SK-N-SH (cell line): ENCODE results near the gene PNLIPRP1.

Experiments used
- EZH2phosphoT487 ChIP-seq: fragments of 200-600 bp; sonication (generic); IDR thresholded peaks from 2 replicates; pipeline ENCODE4 v1.6.1; 2017; ENCODE audit warnings: low read depth, mixed run types, mild to moderate bottlenecking, antibody characterized with exemption, moderate library complexity, borderline replicate concordance
- MXI1 ChIP-seq: IDR thresholded peaks from 2 replicates; pipeline ENCODE4 v1.6.1; 2012; ENCODE audit warnings: mild to moderate bottlenecking, low read depth, low read length, improper control_type of control experiment
- POLR2AphosphoS5 ChIP-seq: IDR thresholded peaks from 2 replicates; pipeline ENCODE4 v1.6.1; 2012; ENCODE audit warnings: low read depth, low read length
- RAD21 ChIP-seq: IDR thresholded peaks from 2 replicates; pipeline ENCODE4 v1.6.1; 2012; ENCODE audit warnings: mild to moderate bottlenecking, low read length
- SIN3A ChIP-seq: IDR thresholded peaks from 2 replicates; pipeline ENCODE4 v1.6.1; 2012; ENCODE audit warnings: low read depth, mild to moderate bottlenecking, low read length, moderate library complexity, borderline replicate concordance
- TEAD4 ChIP-seq: IDR thresholded peaks from 2 replicates; pipeline ENCODE4 v1.4.0; 2012; ENCODE audit warnings: mild to moderate bottlenecking, borderline replicate concordance; ENCODE audit not compliant: insufficient read depth
- TF ChIP-seq, protein P1 (sequence below): fragments of 150-350 bp; IDR thresholded peaks from 2 replicates; pipeline ENCODE4 v1.6.1; 2017; ENCODE audit warnings: antibody characterized with exemption, low read length, low read depth, borderline replicate concordance
- TF ChIP-seq, protein P2 (sequence below): fragments of 200-600 bp; sonication (generic); IDR thresholded peaks from 2 replicates; pipeline ENCODE4 v1.6.1; 2017; ENCODE audit warnings: antibody characterized with exemption, mild to moderate bottlenecking, moderate library complexity
- TF ChIP-seq, protein P3 (sequence below): IDR thresholded peaks from 2 replicates; pipeline ENCODE4 v1.6.1; 2012; ENCODE audit warnings: mild to moderate bottlenecking, low read depth, low read length, moderate library complexity
- TF ChIP-seq, protein P4 (sequence below): IDR thresholded peaks from 2 replicates; pipeline ENCODE4 v1.4.0; 2012; ENCODE audit warnings: low read depth, borderline replicate concordance

DNA sequence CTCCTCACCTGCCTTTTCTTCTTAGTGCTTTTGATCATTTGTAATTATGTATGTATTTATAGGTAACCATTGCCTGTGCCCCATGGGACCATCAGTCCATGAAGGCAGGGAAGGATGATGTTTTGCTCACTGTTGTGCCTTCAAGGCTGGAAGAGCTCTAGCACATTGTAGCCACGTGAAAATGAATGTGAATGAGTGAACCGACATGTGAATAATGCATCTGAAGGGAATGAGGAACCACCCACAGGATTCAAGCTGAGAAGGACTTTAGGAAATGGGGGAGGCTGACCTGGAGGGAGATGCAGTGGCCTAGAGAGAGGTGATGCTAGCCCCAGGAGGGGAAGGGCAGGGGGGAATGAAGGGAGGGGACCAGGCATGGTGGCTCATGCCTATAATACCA, 24.0 kb downstream of the PNLIPRP1 start:
- TF ChIP-seq RAD21 (no peak), SIN3A (no peak), POLR2AphosphoS5 (no peak), EZH2phosphoT487 (no peak), TEAD4 (no peak), MXI1 (no peak)
- TF ChIP-seq, protein P1, sequence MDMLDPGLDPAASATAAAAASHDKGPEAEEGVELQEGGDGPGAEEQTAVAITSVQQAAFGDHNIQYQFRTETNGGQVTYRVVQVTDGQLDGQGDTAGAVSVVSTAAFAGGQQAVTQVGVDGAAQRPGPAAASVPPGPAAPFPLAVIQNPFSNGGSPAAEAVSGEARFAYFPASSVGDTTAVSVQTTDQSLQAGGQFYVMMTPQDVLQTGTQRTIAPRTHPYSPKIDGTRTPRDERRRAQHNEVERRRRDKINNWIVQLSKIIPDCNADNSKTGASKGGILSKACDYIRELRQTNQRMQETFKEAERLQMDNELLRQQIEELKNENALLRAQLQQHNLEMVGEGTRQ: no peak
- TF ChIP-seq, protein P2, sequence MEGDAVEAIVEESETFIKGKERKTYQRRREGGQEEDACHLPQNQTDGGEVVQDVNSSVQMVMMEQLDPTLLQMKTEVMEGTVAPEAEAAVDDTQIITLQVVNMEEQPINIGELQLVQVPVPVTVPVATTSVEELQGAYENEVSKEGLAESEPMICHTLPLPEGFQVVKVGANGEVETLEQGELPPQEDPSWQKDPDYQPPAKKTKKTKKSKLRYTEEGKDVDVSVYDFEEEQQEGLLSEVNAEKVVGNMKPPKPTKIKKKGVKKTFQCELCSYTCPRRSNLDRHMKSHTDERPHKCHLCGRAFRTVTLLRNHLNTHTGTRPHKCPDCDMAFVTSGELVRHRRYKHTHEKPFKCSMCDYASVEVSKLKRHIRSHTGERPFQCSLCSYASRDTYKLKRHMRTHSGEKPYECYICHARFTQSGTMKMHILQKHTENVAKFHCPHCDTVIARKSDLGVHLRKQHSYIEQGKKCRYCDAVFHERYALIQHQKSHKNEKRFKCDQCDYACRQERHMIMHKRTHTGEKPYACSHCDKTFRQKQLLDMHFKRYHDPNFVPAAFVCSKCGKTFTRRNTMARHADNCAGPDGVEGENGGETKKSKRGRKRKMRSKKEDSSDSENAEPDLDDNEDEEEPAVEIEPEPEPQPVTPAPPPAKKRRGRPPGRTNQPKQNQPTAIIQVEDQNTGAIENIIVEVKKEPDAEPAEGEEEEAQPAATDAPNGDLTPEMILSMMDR: no peak
- TF ChIP-seq, protein P3, sequence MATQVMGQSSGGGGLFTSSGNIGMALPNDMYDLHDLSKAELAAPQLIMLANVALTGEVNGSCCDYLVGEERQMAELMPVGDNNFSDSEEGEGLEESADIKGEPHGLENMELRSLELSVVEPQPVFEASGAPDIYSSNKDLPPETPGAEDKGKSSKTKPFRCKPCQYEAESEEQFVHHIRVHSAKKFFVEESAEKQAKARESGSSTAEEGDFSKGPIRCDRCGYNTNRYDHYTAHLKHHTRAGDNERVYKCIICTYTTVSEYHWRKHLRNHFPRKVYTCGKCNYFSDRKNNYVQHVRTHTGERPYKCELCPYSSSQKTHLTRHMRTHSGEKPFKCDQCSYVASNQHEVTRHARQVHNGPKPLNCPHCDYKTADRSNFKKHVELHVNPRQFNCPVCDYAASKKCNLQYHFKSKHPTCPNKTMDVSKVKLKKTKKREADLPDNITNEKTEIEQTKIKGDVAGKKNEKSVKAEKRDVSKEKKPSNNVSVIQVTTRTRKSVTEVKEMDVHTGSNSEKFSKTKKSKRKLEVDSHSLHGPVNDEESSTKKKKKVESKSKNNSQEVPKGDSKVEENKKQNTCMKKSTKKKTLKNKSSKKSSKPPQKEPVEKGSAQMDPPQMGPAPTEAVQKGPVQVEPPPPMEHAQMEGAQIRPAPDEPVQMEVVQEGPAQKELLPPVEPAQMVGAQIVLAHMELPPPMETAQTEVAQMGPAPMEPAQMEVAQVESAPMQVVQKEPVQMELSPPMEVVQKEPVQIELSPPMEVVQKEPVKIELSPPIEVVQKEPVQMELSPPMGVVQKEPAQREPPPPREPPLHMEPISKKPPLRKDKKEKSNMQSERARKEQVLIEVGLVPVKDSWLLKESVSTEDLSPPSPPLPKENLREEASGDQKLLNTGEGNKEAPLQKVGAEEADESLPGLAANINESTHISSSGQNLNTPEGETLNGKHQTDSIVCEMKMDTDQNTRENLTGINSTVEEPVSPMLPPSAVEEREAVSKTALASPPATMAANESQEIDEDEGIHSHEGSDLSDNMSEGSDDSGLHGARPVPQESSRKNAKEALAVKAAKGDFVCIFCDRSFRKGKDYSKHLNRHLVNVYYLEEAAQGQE: no peak
- TF ChIP-seq, protein P4, sequence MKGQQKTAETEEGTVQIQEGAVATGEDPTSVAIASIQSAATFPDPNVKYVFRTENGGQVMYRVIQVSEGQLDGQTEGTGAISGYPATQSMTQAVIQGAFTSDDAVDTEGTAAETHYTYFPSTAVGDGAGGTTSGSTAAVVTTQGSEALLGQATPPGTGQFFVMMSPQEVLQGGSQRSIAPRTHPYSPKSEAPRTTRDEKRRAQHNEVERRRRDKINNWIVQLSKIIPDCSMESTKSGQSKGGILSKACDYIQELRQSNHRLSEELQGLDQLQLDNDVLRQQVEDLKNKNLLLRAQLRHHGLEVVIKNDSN: no peak
